GM21737 (cell line): ENCODE results near the gene CNKSR1.
A peak's percentile ranks its signal among the peaks of the same experiment; 100 is the strongest.
"Not testable (repeated sequence)": the region's sequence is repeated elsewhere in the genome, so short reads cannot be mapped to it uniquely, and the experiment has no call there.

Source experiments
- ATAC-seq: cut with Tn5 transposase; IDR thresholded peaks from one replicate; pipeline ENCODE4 v1.9.1; 2021; ENCODE audit warnings: mild to moderate bottlenecking, moderate library complexity; ENCODE audit not compliant: unreplicated experiment

Gene CNKSR1

DNA sequence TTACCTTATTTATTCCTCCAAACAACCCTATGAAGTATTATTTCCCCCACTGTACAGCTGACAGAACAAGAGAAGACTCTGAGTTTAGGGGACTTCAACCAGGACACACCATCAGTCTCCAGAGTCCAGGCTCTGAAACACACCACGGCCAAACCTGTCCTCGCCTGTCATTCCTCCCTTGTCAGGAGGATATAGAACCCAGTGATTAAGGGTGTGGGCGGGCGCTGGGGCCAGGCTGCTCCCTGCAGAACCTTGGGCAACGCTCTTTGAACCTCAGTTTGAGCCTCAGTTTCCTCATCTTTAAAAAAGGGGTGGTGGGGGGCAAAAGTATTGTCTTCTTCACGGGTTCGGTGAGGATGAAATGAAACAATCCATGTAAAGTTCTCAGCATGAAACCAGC is 47.3 kb downstream of the CNKSR1 start:
- ATAC-seq, result no peak

DNA sequence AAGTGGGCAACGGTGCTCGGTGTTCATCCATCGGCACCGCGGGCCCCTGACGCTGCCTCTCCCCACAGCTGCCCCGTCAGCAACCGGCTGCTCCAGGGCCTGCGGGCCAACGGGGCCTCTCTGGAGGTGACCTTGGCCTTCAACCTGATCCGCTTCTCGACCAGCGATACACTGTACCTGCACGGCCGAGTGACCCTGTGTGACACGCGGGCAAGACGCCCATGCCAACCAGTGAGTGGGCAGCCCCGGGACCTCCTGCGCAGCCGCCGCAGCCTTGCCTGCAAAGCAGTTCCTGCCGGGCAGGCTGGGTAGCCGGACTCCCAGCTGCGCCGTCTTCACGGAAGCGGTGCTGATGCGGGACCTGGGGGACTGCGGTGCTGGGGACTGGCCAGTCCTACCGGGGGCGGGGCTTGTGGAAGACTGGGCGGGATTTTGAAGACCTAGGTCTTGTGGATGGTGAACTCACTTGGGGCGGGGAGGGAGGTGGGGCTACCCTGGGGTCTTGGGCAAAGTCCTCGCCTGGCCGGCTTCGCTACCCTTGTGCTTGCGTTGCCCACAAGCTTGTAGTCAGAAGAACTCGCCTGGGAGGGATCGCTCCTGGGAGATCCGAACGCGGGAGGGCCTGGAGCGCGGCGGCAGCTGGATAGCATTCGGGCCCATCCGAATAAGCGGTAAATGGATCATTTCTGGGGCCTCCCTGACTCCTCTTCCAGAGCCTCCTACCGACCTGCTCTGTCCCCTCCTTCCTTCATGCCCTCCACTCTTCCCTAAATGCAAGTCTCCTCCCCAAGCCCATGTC is 47.9 kb downstream of the CNKSR1 start:
- no peak for ATAC-seq

DNA sequence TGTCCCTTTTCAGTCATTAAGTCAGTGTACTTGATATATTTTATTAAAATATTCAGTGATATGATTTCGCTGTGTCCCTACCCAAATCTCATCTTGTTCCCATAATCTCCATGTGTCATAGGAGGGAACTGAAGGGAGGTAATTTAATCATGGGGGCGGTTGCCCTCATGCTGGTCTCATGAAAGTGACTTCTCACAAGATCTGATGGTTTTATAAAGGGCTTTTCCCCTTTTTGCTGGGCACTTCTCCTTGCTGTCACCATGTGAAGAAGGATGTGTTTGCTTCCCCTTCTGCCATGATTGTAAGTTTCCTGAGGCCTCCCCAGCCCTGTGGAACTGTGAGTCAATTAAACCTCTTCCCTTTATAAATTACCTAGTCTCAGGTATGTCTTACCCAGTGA is 53.4 kb downstream of the CNKSR1 start:
- not testable (repeated sequence) for ATAC-seq

DNA sequence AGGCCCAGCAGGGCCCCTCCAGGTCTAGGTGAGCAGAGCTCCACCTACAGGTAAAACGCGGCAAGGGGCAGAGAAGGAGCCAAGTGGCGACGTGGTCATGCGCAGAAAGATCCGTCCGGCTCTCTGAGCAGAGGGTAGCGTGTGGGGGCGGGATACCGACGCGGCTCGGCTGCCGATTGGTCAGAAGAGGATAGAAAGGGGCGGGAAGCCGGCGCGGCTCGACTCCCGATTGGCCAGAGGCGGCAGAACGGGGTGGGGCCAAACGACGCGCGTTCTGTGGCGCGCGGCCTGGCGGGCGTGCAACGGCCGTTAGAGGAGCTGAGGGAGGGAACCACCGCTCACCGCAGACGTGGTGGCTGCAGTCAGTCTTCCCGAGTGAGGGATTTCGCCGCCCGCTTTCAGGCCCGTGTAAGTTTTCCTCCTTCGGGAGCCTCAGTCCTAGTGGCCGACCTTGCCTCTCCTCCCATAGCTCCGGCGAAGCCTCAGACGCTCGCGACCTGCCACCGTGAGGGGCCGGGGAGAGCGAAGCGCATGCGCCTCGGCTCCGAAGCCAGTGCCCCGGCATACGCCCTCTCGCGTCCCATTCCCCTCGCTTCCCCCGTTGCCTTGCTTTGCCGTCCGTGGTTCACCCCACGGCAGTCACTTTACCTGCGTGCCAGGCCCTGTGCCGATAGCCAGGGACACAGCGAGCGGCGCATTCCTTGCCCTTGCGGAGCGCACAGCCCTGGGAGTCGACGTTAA is 56.8 kb downstream of the CNKSR1 start, which contains the start of gene CEP85:
Gene CEP85, plus strand, starts transcription at position 298 of the 741 bp plus-strand sequence. CDS start 5,584 bp downstream, outside the sequence.
- peak; percentile 85 for ATAC-seq

DNA sequence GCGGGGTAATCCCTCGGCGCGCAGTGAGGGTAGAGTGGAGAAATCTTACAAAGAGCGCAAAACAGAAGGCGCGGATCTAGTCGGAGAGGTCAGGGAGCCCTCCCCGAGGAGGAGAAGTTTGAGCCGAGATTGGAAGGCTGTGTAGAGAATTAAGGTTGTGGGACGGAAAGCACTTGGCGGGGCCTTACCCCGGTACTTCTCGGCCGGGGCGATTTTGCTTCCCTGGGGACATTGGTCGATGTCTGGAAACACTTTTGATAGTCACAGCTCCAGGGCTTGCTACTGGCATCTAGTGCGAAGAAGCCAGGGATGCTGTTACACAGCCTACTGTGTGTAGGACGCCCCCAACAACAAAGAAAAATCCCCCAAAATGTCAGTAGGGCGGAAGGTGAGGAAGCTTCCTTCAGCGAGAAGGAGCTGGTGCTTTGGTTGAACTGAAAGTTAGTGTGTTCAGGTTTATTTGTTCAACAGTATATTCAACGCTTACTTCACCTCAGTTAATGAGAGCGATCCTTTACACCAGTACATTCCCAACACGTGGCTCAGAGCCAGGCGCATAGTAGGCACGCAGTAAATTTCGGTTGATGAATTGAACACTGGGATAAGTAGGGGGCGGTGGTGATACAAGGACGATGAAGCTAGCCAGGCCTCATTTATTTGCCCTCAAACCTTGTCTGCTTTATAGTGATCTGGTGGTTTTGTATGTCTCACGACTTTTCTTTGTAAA is 57.5 kb downstream of the CNKSR1 start:
- ATAC-seq, result peak; percentile 2

DNA sequence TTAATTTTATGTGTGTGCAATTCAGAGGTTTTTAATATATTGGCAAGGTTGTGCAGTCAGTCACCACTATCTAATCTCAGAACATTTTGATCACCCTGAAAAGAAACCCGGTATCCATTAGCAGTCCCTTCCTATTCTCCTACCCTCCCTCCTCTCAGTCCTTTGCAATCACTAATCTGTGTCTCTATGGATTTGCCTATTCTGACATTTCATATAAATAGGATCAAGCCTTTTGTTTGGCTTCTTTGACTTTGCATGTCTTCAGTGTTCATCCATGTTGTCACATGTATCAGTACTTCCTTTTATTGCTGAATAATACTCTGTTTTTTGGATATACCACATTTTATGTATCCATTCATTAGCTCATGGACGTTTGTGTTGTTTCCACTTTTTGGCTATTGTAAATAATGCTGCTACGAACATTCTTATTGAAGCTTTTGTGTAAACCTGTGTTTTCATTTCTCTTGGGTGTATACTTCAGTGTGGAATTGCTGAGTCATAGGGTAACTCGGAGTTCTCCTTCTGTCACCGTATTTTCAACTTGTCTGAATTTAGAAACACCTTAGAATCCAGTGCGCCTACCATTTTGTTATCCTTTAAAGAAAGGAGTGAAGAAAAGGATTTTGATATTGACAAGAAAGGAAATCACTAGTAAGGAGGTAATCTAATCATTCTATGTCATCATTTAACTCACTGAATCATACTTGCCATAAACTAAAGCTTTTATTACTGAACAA is 60.1 kb downstream of the CNKSR1 start:
- no peak for ATAC-seq
